Measurements from ENCODE around the gene PARP9. TPM values are rescaled to one million over a fixed set of nuclear protein-coding genes. Genes with fewer than 3 reads are reported as not detected.

PARP9 gene
- total RNA-seq = 4.1 TPM

DNA sequence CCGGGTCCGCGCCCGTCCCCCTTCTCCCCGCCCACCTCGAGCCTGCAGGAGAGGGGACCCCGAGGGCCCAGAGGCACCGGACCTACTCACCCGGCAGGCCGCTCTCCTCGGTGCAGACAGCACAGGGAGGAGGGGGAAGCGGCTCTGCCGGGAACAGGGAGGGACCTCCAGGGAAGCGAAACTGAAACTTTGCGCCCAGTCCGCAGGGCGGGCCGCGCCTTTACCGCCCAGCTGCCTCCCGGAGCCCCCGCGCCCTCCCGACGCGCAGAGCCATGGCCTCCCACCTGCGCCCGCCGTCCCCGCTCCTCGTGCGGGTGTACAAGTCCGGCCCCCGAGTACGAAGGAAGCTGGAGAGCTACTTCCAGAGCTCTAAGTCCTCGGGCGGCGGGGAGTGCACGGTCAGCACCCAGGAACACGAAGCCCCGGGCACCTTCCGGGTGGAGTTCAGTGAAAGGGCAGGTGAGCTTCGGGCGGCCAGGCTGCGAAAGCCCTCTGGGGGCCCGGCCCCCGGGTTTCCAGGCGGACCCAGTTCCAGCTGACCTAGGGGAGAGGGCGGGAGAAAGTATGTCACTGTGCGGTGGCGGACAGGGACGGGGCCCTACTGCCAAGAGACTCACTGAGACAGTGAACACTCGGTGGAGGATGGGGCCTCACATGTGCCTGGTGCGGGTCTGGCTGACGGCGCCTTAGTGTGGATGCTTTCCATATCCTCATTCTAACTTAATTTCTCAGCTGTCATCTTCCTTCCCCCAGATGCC lies at the start of gene PARP9, which contains the start of gene DTX3L:
Gene PARP9 (minus strand): TSS at position 146 of the 758 bp plus-strand sequence. CDS start 4,680 bp downstream, outside the sequence.
Gene DTX3L (plus strand): TSS at position 184 of the 758 bp plus-strand sequence. CDS start 89 bp downstream, at position 273.

DNA sequence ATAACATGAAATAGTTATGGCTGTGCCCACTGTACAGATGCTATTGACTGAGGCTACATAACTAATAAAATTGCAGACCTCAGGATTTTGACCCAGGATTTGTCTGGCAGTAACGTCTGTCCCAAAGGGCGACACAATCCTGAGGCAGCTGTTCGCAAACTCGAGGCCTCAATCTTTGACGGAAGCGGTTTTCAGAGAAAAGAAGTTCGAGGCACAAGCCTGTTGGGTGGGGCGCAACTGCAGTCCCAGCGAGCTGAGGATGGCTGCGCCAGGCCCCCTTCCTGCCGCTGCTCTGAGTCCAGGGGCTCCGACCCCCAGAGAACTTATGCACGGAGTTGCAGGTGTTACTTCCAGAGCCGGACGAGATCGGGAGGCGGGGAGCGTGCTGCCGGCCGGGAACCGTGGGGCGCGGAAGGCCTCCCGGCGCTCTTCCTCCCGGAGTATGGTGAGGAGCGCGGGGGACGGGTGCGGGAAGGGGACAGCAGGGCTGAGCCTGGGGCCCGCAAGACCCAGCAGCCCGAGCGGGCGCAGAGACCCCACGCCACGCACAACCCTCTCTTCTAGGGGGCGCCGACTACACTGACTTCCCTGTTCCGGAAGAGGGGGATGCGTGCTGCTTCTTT lies 13.4 kb upstream of the PARP9 start, which contains the start of gene PARP15:
Gene PARP15 (plus strand): TSS at position 242 of the 623 bp plus-strand sequence. CDS start 18 bp downstream, at position 260.

DNA sequence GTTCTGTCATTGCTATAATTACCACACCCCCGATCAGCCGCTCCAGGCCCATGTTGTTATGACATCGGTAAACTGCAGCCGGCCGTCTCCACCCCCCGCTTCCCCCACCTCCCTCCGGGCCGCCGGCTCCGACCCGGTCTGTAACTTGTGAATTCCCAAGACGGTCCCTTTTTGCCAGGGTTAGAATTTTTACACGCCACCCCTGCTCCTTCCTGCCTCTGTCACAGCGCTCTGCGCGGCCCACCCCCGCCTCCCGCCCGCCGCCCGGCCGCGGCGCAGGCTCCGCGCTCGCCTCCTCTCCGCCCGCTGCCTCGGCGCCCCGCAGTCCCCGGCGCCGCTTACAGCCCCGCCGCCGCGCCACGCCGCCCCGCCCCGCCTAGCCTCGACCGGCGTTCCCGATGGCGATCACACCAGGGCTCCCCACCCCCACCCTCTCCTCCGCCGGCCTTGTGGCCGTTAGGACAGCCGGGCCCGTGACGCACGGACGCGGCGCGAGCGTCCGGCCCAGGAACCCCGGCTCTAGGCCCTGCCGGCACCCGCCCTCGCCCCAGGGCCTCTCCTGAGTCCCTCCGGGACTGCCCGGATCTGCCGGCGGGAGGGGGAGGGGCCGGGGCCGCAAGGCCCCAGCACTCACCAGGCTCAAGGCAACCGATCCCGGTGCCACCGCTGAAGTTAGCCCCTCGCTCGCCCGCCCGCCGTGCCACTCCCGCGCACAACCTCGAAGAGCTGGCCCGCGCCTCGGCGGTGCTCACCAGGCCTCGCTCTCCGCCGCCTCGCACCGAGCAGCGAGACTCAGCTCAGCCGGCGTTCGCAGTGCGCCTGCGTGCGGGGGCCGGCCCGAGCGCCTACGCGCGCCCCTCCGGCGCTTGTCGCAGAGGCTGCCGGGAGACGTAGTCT lies 49.7 kb downstream of the PARP9 start, which contains the start of gene KPNA1:
Gene KPNA1 (minus strand): TSS at position 817 of the 897 bp plus-strand sequence. CDS start 18,374 bp downstream, outside the sequence.

Small RNA genes within 50 kb of the gene (small RNA-seq; reads per million reads assigned to genes)
- gene AC096861.1 (ENCODE audit: low replicate concordance) = not detected

Other genes with a start within 250 kb of the PARP9 start
- not detected for gene CSTA, start 239.1 kb downstream of the PARP9 start, total RNA-seq
- 18.8 TPM for gene MIX23, start 181.1 kb downstream of the PARP9 start, total RNA-seq
- 6.9 TPM for gene FAM162A, start 180.1 kb downstream of the PARP9 start, total RNA-seq
- 8.8 TPM for gene WDR5B, start 148.2 kb downstream of the PARP9 start, total RNA-seq
- gene KPNA1, start 49.4 kb downstream of the PARP9 start, total RNA-seq = 58.5 TPM
- gene DTX3L, start within 50 bp of the PARP9 start, total RNA-seq = 2.8 TPM
- gene PARP15, start 13.3 kb upstream of the PARP9 start, total RNA-seq = under 0.01 TPM
- 8.8 TPM for gene PARP14, start 116.5 kb upstream of the PARP9 start, total RNA-seq
- 14.4 TPM for gene HSPBAP1, start 229.5 kb upstream of the PARP9 start, total RNA-seq
- gene SLC49A4, start 230.8 kb upstream of the PARP9 start, total RNA-seq = 30.7 TPM

All from parietal lobe (tissue), 2 donors.